Lung (tissue), 12 donors: Measurements from ENCODE around the gene PHACTR1. TPM values are rescaled to one million over a fixed set of nuclear protein-coding genes. Genes with fewer than 3 reads are reported as not detected.

ENCODE experiments used
- ATAC-seq: fragments of 200-7000 bp; cut with Tn5 transposase; one replicate; pipeline ENCODE4 v1.9.1; 2020; ENCODE audit warnings: moderate number of reproducible peaks; ENCODE audit not compliant: insufficient read depth, low FRiP score
- DNase-seq, 3 donors: peaks; one replicate each; pipeline ENCODE4 v3.0.0-alpha.2; 2013 to 2017
- H3K27ac ChIP-seq, 2 donors: one replicate each; pipeline ENCODE4 v1.5.1; 2013; ENCODE audit warnings: mild to moderate bottlenecking in 2 of 2, moderate library complexity in 2 of 2, control low read depth in 1 of 2, inconsistent platforms in 1 of 2, low read depth in 1 of 2, low read length in 1 of 2
- H3K27me3 ChIP-seq, 3 donors: one replicate each; pipeline ENCODE4 v1.5.1; 2013; ENCODE audit warnings: low read length in 2 of 3; ENCODE audit not compliant: control insufficient read depth in 3 of 3, insufficient read depth in 3 of 3
- H3K36me3 ChIP-seq, 4 donors: one replicate each; pipeline ENCODE4 v1.5.1; 2013; ENCODE audit warnings: low read length in 4 of 4, mild to moderate bottlenecking in 1 of 4, moderate library complexity in 1 of 4; ENCODE audit not compliant: control insufficient read depth in 4 of 4, insufficient read depth in 4 of 4
- H3K4me1 ChIP-seq, 5 donors: one replicate each; pipeline ENCODE4 v1.5.1; 2013; ENCODE audit warnings: low read length in 5 of 5, mild to moderate bottlenecking in 2 of 5, moderate library complexity in 1 of 5; ENCODE audit not compliant: control insufficient read depth in 5 of 5, insufficient read depth in 5 of 5
- H3K4me3 ChIP-seq: one replicate; pipeline ENCODE4 v1.5.1; 2013; ENCODE audit warnings: mild to moderate bottlenecking, control low read depth, moderate library complexity
- H3K9ac ChIP-seq, 2 donors: one replicate each; pipeline ENCODE4 v1.5.1; 2013; ENCODE audit warnings: low read length in 2 of 2, control low read depth in 1 of 2; ENCODE audit not compliant: insufficient read depth in 1 of 2
- H3K9me3 ChIP-seq, 4 donors: one replicate each; pipeline ENCODE4 v1.5.1; 2013; ENCODE audit warnings: low read length in 3 of 4, mild to moderate bottlenecking in 1 of 4, moderate library complexity in 1 of 4; ENCODE audit not compliant: control insufficient read depth in 4 of 4, insufficient read depth in 3 of 4
- WGBS, 2 donors: extraction: QIAGEN DNeasy Blood & Tissue Kit; methylation state at CpG; one replicate each; pipeline ENCODE4 v1.1.7; 2013; 5-methylcytosine and 5-hydroxymethylcytosine counted together
- polyA plus RNA-seq, 2 donors: library from polyadenylated mRNA; stranded (reverse); fragments of 200-250 nt; gene quantifications; one replicate each; pipeline ENCODE4 v1.2.1, GENCODE V29; 2013
- total RNA-seq, 2 donors: library from RNA; depleted of rRNA in 1 of 2; stranded (reverse); fragments of >200 nt in 1 of 2; gene quantifications; one replicate each; pipeline ENCODE4 v1.2.1, GENCODE V29; 2014 to 2021
- TF ChIP-seq, protein P1 (sequence below): IDR thresholded peaks from 2 replicates; pipeline ENCODE4 v1.5.1; 2012; ENCODE audit warnings: mild to moderate bottlenecking; ENCODE audit errors: control extremely low read depth, extremely low read depth
- donor health status: control.
- donor health status: control.
- donor health status: Bipolar disorder and iron deficiency.
- donor health status: healthy.
- donor health status: DM: yes; HTN: yes; CAD: no.

Gene PHACTR1
- total and polyA plus RNA-seq, 4 donors, result 16.3 to 58.8 (median 41.9) TPM

DNA sequence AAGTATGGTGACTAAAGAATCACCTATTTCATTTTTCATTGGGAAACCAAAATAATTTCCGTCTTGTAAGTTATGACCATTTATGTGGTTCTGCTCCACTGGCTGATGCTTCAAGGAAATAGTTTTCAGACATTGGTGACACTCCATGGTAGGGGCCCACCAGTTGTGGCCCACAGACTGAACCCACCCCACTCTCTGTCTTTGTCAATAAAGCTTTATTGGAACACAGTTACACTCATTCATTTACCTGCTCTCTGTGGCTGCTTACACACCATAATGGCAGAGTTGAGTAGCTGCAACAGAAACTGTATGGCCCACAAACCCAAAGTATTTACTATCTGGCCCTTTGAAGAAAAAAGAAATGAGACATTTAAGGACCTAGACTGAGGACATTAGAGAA lies 533.2 kb downstream of the PHACTR1 start:
- TF ChIP-seq, protein P1, sequence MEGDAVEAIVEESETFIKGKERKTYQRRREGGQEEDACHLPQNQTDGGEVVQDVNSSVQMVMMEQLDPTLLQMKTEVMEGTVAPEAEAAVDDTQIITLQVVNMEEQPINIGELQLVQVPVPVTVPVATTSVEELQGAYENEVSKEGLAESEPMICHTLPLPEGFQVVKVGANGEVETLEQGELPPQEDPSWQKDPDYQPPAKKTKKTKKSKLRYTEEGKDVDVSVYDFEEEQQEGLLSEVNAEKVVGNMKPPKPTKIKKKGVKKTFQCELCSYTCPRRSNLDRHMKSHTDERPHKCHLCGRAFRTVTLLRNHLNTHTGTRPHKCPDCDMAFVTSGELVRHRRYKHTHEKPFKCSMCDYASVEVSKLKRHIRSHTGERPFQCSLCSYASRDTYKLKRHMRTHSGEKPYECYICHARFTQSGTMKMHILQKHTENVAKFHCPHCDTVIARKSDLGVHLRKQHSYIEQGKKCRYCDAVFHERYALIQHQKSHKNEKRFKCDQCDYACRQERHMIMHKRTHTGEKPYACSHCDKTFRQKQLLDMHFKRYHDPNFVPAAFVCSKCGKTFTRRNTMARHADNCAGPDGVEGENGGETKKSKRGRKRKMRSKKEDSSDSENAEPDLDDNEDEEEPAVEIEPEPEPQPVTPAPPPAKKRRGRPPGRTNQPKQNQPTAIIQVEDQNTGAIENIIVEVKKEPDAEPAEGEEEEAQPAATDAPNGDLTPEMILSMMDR, result no peak
- Histone ChIP-seq H3K4me3 (no peak overlapping the region), H3K4me1 (peaks cover 0 to 4% (median 0%) of the 10 kb centered on the region in 5 donors), H3K9me3 (peaks cover 0 to 2% (median 0%) of the 10 kb centered on the region in 4 donors), H3K36me3 (peaks cover 0 to 4% (median 0%) of the 10 kb centered on the region in 4 donors), H3K27me3 (no peaks in the 10 kb centered on the region), H3K27ac (no peak overlapping the region), H3K9ac (no peak overlapping the region)
- no peak for ATAC-seq
- WGBS, 2 donors, result 97% methylated on average over 1 of the region's 1 CpG
- DNase-seq, result no peak

DNA sequence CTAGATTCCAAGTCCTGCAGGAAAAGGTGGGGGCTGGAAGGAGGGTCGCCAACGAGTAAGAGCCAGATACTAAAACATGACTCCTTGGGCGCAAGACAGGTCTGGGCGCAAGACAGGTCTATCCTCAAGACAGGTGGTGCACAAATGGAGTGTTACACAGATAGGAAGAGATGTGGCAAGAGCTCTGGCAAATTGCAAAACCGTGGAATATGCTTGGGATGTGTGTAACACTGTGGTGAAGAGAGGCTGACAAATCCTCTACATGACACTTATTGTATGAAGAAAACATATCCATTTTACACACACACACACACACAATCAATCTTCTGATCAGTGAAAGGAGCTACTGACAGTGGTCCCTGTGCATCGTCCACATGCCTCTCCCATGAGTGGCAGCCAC lies 534.1 kb downstream of the PHACTR1 start:
- WGBS, 2 donors, result 63 to 78% methylated on average over 6 of the region's 6 CpGs

DNA sequence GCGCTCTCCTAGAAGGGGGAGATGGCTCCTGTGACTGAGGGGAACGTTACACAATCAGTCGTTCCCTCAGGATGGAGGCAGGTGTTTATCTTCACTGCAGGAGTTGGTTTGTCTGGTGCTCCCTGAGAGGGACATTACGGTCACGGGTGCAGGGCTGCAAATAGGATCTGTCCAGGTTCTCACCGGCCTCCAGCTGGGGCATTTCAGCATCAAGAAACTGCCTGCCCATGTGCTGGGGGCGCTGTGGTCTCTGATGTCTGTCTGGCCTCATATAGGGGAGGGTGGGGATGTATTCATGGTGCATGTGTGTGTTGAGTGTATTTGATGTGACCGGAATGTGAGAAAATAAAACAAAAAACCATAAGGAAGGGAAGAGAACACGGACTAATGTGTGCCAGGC lies 534.7 kb downstream of the PHACTR1 start:
- TF ChIP-seq, protein P1, result no peak
- Histone ChIP-seq H3K36me3 (peaks cover 0 to 4% (median 0%) of the 10 kb centered on the region in 4 donors), H3K4me3 (no peak overlapping the region), H3K27me3 (no peaks in the 10 kb centered on the region), H3K9ac (no peak overlapping the region), H3K27ac (no peak overlapping the region), H3K4me1 (peaks cover 0 to 4% (median 0%) of the 10 kb centered on the region in 5 donors), H3K9me3 (peaks cover 0 to 2% (median 0%) of the 10 kb centered on the region in 4 donors)
- ATAC-seq, result no peak
- 81 to 85% methylated on average over 9 of the region's 9 CpGs for WGBS, 2 donors
- no peak for DNase-seq

More for the DNA sequence above, 534.1 kb downstream of the PHACTR1 start:
- peaks cover 0 to 4% (median 0%) of the 10 kb centered on the region in 5 donors for H3K4me1 ChIP-seq
- H3K27me3 ChIP-seq, result no peaks in the 10 kb centered on the region
- TF ChIP-seq, protein P1, result no peak
- no peak overlapping the region for H3K27ac ChIP-seq
- ATAC-seq (no peak), DNase-seq (no peak)
- no peak overlapping the region for H3K9ac ChIP-seq
- no peak overlapping the region for H3K4me3 ChIP-seq
- H3K9me3 ChIP-seq, result peaks cover 0 to 2% (median 0%) of the 10 kb centered on the region in 4 donors
- peaks cover 0 to 4% (median 0%) of the 10 kb centered on the region in 4 donors for H3K36me3 ChIP-seq

DNA sequence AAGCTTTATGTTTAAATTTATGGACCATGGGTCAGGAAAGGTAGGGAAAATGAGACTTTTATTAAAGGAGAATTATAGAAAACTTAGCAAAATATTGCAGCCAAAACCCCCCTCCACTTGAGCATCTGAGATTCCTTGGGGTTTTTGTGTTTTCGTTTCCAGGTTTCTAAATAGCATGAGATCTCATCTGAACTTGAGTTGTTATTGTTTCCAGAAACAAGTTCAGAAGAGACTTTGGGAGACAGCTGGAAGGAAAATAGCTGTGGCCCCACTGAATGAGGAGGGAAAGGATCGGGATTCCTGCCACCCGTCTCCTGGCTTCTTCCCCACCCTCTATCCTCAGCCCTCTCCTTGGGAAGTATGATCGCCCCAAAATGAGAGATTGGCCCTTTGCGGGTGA lies 536.2 kb downstream of the PHACTR1 start:
- no peak for ATAC-seq
- Histone ChIP-seq H3K27me3 (no peaks in the 10 kb centered on the region), H3K36me3 (peaks cover 0 to 4% (median 0%) of the 10 kb centered on the region in 4 donors), H3K9me3 (peaks cover 0 to 2% (median 0%) of the 10 kb centered on the region in 4 donors), H3K27ac (no peak overlapping the region), H3K4me3 (no peak overlapping the region), H3K9ac (no peak overlapping the region), H3K4me1 (peaks cover 0 to 7% (median 0%) of the 10 kb centered on the region in 5 donors)
- WGBS, 2 donors, result 94 to 96% methylated on average over 5 of the region's 5 CpGs
- DNase-seq, result no peak
- TF ChIP-seq, protein P1, result no peak
